Jurkat, Clone E6-1 (cell line): ENCODE data around the gene CSTF2. TPM values are rescaled to one million over a fixed set of nuclear protein-coding genes. Genes with fewer than 3 reads are reported as not detected.
"Not testable (repeated sequence)": the region's sequence is repeated elsewhere in the genome, so short reads cannot be mapped to it uniquely, and the experiment has no call there.

Experiments used
- DNase-seq: peaks from one replicate; pipeline ENCODE4 v3.0.0-alpha.2; 2011; ENCODE audit warnings: low read depth, low spot score
- H3K4me3 ChIP-seq: 2 replicates; pipeline ENCODE4 v1.5.1; 2011; ENCODE audit warnings: mild to moderate bottlenecking, low read length, control low read depth, moderate library complexity
- polyA plus RNA-seq: library from polyadenylated mRNA; unstranded; fragments of >200 nt; gene quantifications from one replicate; pipeline ENCODE4 v1.2.1, GENCODE V29; 2012; ENCODE audit warnings: missing spikeins; ENCODE audit not compliant: insufficient read length, insufficient read depth

CSTF2 gene
- 39.3 TPM for polyA plus RNA-seq

GRCh38 chrX:100819837-100820666 is at the start of gene CSTF2:
Gene CSTF2, plus strand, starts transcription at chrX:100820391. Its CDS starts 26 bp downstream, at chrX:100820417.
- peak within 1 kb of the TSS; percentile 89 for H3K4me3 ChIP-seq
- DNase-seq, result peak; percentile 76

- not testable (repeated sequence) for H3K4me3 ChIP-seq, DNase-seq
Observed at GRCh38 chrX:100796371-100796770, 23.8 kb upstream of the CSTF2 start.

GRCh38 chrX:100797359-100797758 is 22.8 kb upstream of the CSTF2 start:
- H3K4me3 ChIP-seq, result no peak overlapping the region
- no peak for DNase-seq

GRCh38 chrX:100798484-100799214 is 21.5 kb upstream of the CSTF2 start:
- no peak for DNase-seq
- no peak overlapping the region for H3K4me3 ChIP-seq

GRCh38 chrX:100802843-100803242 is 17.3 kb upstream of the CSTF2 start:
- DNase-seq, result no peak
- H3K4me3 ChIP-seq, result no peak overlapping the region

GRCh38 chrX:100804780-100805179 is 15.4 kb upstream of the CSTF2 start:
- no peak for DNase-seq
- H3K4me3 ChIP-seq, result no peak overlapping the region

- not testable (repeated sequence) for H3K4me3 ChIP-seq, DNase-seq
Observed at GRCh38 chrX:100808265-100808664, 11.9 kb upstream of the CSTF2 start.

- H3K4me3 ChIP-seq, result no peak overlapping the region
- no peak for DNase-seq
Observed at GRCh38 chrX:100812216-100813158, 7.7 kb upstream of the CSTF2 start.

- H3K4me3 ChIP-seq, result no peak overlapping the region
- no peak for DNase-seq
Observed at GRCh38 chrX:100817340-100817739, 2.9 kb upstream of the CSTF2 start.

- DNase-seq, result no peak
- peak overlapping the region; percentile 89 for H3K4me3 ChIP-seq
Observed at GRCh38 chrX:100819534-100819836, 706 bp upstream of the CSTF2 start.

GRCh38 chrX:100829730-100830129 is 9.5 kb downstream of the CSTF2 start:
- no peak overlapping the region for H3K4me3 ChIP-seq
- no peak for DNase-seq

GRCh38 chrX:100830143-100830542 is 10.0 kb downstream of the CSTF2 start:
- DNase-seq, result no peak
- no peak overlapping the region for H3K4me3 ChIP-seq

GRCh38 chrX:100830547-100830946 is 10.4 kb downstream of the CSTF2 start:
- H3K4me3 ChIP-seq, result no peak overlapping the region
- DNase-seq, result no peak

GRCh38 chrX:100831219-100831946 is 11.2 kb downstream of the CSTF2 start:
- H3K4me3 ChIP-seq, result no peak overlapping the region
- DNase-seq, result no peak

- no peak for DNase-seq
- H3K4me3 ChIP-seq, result no peak overlapping the region
Observed at GRCh38 chrX:100850317-100850716, 30.1 kb downstream of the CSTF2 start.

GRCh38 chrX:100852810-100853209 is 32.6 kb downstream of the CSTF2 start:
- no peak overlapping the region for H3K4me3 ChIP-seq
- DNase-seq, result no peak

GRCh38 chrX:100863326-100863864 is 43.2 kb downstream of the CSTF2 start:
- DNase-seq, result no peak
- no peak overlapping the region for H3K4me3 ChIP-seq

- no peak for DNase-seq
- no peak overlapping the region for H3K4me3 ChIP-seq
Observed at GRCh38 chrX:100864657-100865391, 44.6 kb downstream of the CSTF2 start.
